DMS53 (cell line): ENCODE data around the gene FOXB2.

ENCODE experiments used
- DNase-seq: peaks from one replicate; lab custom pipeline; 2025; lab: John Stamatoyannopoulos, UW

FOXB2 gene

DNA sequence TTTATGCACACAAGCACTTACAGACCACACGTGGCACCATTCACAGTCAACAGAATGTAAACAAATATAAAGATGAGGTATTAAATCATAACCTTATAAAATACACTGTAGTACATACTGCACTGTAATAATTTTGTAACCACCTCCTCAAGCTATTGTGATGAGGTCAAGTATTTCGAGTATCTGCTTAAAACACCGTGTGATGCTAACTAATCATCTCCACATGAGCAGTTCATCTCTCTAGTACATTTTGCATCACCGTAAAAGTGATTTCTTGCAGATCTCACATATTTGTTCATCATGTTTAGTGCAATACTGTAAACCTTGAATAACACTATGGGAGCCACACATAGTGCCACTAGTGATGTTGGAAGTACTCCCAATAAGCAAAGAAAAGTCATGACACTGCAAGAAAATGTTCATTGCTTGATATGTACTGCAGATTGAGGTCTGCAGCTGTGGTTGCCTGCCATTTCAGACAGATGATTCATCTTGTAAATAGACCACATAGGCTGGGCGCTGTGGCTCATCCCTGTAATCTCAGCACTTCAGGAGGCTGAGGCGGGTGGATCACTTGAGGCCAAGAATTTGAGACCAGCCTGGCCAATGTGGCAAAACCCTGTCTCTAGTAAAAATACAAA is 44.3 kb downstream of the FOXB2 start:
- DNase-seq: peak; percentile 69

GRCh38 chr9:77066388-77066787 is 46.9 kb downstream of the FOXB2 start:
- no peak for DNase-seq
